Tibial nerve (tissue), 3 donors: ENCODE data around the gene EFCAB12.

Experiments used
- CTCF ChIP-seq, 5 experiments: fragments of 200-600 bp in 3 of 5; fragments of 450-650 bp in 2 of 5; sonication (generic) in 3 of 5; IDR thresholded peaks; one replicate each; pipeline ENCODE4 v1.5.1; 2016 to 2019; ENCODE audit warnings: antibody characterized with exemption in 5 of 5, mild to moderate bottlenecking in 3 of 5, moderate library complexity in 2 of 5
- POLR2A ChIP-seq, 2 donors: fragments of 450-650 bp; IDR thresholded peaks; one replicate each; pipeline ENCODE4 v1.6.1; 2017; ENCODE audit warnings: antibody characterized with exemption in 2 of 2, mild to moderate bottlenecking in 2 of 2, moderate library complexity in 2 of 2

DNA sequence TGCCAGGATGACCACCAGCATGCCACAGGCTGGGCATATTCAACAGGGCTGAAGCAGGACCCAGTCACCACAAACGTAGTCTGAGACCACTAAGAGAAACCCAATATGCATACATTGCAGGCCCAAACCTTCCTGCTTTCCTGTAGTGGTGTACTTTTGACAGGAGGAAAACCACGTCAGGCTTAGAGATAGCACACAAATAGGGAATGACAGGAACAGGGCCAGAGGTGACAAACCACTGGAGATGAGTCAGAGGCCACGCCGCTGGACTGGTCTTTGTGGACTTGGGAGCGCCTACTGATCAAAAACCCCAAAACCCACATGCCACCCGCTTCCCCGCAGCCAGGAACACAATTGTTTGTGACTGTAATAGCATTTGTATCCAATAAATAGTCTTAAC is 3.6 kb upstream of the EFCAB12 start:
- TF ChIP-seq CTCF (IDR thresholded peaks at IDR 0.05): no peak
- no peak for TF ChIP-seq POLR2A (IDR thresholded peaks at IDR 0.05)
